Sigmoid colon (tissue), 7 donors: ENCODE results near the gene PAPPA. TPM values are rescaled to one million over a fixed set of nuclear protein-coding genes. Genes with fewer than 3 reads are reported as not detected.

ENCODE experiments used
- DNase-seq: peaks from one replicate; pipeline ENCODE4 v3.0.0-alpha.2; 2019
- H3K27ac ChIP-seq, 4 donors: fragments of 200-600 bp; sonication (generic); one replicate each; pipeline ENCODE4 v1.5.1; 2016 to 2019; ENCODE audit warnings: mild to moderate bottlenecking in 1 of 4
- H3K27me3 ChIP-seq, 3 donors: fragments of 200-600 bp; sonication (generic); one replicate each; pipeline ENCODE4 v1.5.1; 2019; ENCODE audit warnings: mild to moderate bottlenecking in 1 of 3
- H3K36me3 ChIP-seq, 4 donors: fragments of 200-600 bp; sonication (generic); one replicate each; pipeline ENCODE4 v1.5.1; 2016 to 2019
- H3K4me1 ChIP-seq, 4 donors: fragments of 200-600 bp; sonication (generic); one replicate each; pipeline ENCODE4 v1.5.1; 2017 to 2019
- H3K4me3 ChIP-seq, 4 donors: fragments of 200-600 bp; sonication (generic); one replicate each; pipeline ENCODE4 v1.5.1; 2017 to 2019; ENCODE audit warnings: mild to moderate bottlenecking in 2 of 4, moderate library complexity in 1 of 4
- H3K9me3 ChIP-seq, 4 donors: fragments of 200-600 bp in 3 of 4; sonication (generic) in 3 of 4; one replicate each; pipeline versions ENCODE4 v1.5.1 to v1.6.1; 2013 to 2019
- EP300 ChIP-seq, 4 donors: sonication (generic); formaldehyde crosslinking; IDR thresholded peaks; one replicate each; pipeline ENCODE4 v1.6.1; 2017; ENCODE audit warnings: antibody characterized with exemption in 4 of 4
- POLR2A ChIP-seq, 2 donors: fragments of 450-650 bp; IDR thresholded peaks; one replicate each; pipeline ENCODE4 v1.6.1; 2016; ENCODE audit warnings: antibody characterized with exemption in 2 of 2, mild to moderate bottlenecking in 2 of 2, moderate library complexity in 2 of 2
- POLR2AphosphoS5 ChIP-seq, 4 donors: sonication (generic); formaldehyde crosslinking; IDR thresholded peaks; one replicate each; pipeline ENCODE4 v1.6.1; 2017; ENCODE audit warnings: antibody characterized with exemption in 4 of 4
- WGBS, 2 donors: extraction: QIAGEN DNeasy Blood & Tissue Kit; methylation state at CpG; one replicate each; pipeline ENCODE4 v1.1.7; 2013; 5-methylcytosine and 5-hydroxymethylcytosine counted together
- intact Hi-C: fragments of 100-400 bp; cut with DNase I; formaldehyde crosslinking; loops from one replicate; pipeline ENCODE4 v1.15.1; 2023
- polyA plus RNA-seq, 3 donors: library from polyadenylated mRNA; stranded (reverse); fragments of 200-250 nt; gene quantifications; one replicate each; pipeline ENCODE4 v1.2.3, GENCODE V29; 2013
- total RNA-seq, 4 donors: library from RNA; depleted of rRNA; stranded (reverse); fragments of >200 nt; gene quantifications; one replicate each; pipeline ENCODE4 v1.1.0, GENCODE V29; 2016
- TF ChIP-seq, protein P1 (sequence below), 4 experiments: fragments of 450-650 bp in 3 of 4; fragments of 200-600 bp in 1 of 4; IDR thresholded peaks; one replicate each; pipeline ENCODE4 v1.5.1; 2016 to 2019; ENCODE audit warnings: antibody characterized with exemption in 4 of 4, mild to moderate bottlenecking in 3 of 4, moderate library complexity in 2 of 4
- donor health status: healthy with polysubstance abuse.
- donor health status: Bipolar disorder and iron deficiency.
- donor health status: healthy.

The PAPPA gene
- total and polyA plus RNA-seq, 7 donors, result under 0.01 to 6.6 (median 3.6) TPM

DNA sequence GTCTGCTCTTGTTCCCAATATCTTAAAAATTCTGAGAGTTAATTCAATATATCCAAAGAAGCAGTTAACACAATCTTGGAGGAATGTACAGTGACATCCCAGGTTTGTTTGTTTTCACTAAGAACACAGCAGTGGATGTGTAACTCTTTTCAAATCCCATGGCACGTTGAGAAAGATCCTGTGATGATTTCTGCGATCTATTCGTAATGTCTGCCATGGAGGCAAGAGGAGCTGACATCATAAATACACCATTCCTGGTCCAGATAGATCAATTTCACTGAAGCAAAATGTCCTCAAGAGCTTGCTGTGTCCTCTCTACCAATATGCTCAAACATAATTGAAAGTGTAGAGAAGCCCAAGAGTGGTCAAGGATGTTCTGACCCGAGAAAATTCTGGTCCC, 280.7 kb downstream of the PAPPA start:
- intact Hi-C loops, result no loop called here
- Histone ChIP-seq H3K9me3 (no peaks in the 10 kb centered on the region), H3K4me3 (no peak overlapping the region), H3K27ac (no peak overlapping the region), H3K36me3 (no peaks in the 10 kb centered on the region), H3K27me3 (no peaks in the 10 kb centered on the region), H3K4me1 (peaks cover 0 to 9% (median 3%) of the 10 kb centered on the region in 4 donors)
- 69 to 79% methylated on average over 4 of the region's 4 CpGs for WGBS, 2 donors
- TF ChIP-seq POLR2A (IDR thresholded peaks at IDR 0.05) (no peak), EP300 (IDR thresholded peaks at IDR 0.05) (no peak), POLR2AphosphoS5 (IDR thresholded peaks at IDR 0.05) (no peak)
- TF ChIP-seq, protein P1, sequence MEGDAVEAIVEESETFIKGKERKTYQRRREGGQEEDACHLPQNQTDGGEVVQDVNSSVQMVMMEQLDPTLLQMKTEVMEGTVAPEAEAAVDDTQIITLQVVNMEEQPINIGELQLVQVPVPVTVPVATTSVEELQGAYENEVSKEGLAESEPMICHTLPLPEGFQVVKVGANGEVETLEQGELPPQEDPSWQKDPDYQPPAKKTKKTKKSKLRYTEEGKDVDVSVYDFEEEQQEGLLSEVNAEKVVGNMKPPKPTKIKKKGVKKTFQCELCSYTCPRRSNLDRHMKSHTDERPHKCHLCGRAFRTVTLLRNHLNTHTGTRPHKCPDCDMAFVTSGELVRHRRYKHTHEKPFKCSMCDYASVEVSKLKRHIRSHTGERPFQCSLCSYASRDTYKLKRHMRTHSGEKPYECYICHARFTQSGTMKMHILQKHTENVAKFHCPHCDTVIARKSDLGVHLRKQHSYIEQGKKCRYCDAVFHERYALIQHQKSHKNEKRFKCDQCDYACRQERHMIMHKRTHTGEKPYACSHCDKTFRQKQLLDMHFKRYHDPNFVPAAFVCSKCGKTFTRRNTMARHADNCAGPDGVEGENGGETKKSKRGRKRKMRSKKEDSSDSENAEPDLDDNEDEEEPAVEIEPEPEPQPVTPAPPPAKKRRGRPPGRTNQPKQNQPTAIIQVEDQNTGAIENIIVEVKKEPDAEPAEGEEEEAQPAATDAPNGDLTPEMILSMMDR (IDR thresholded peaks at IDR 0.05), result no peak
- DNase-seq, result no peak

DNA sequence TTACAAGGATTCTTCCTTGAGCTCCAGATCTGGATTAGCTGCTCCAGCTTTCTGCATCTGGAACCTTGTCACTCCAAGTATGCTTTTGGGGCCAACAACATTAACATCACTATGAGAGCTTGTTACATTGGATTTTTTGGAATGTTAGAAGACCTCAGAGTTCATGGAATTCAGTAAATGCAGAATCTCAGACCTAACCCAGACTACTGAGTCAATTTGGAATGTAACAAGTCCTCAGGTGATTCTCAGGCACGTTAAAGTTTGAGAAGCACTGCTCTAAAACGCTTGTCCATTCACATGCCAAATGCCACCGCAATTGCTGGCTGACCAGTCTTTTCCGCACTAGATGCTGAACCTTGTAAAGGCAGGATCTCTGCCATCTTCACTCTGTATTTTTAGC, 282.1 kb downstream of the PAPPA start:
- Histone ChIP-seq H3K27ac (no peak overlapping the region), H3K9me3 (no peaks in the 10 kb centered on the region), H3K4me1 (peaks cover 0 to 9% (median 3%) of the 10 kb centered on the region in 4 donors), H3K36me3 (no peaks in the 10 kb centered on the region), H3K27me3 (no peaks in the 10 kb centered on the region), H3K4me3 (no peak overlapping the region)
- no peak for DNase-seq
- intact Hi-C loops, result no loop called here
- WGBS, 2 donors, result 60 to 63% methylated on average over 4 of the region's 4 CpGs
- TF ChIP-seq EP300 (IDR thresholded peaks at IDR 0.05) (no peak), POLR2AphosphoS5 (IDR thresholded peaks at IDR 0.05) (no peak), POLR2A (IDR thresholded peaks at IDR 0.05) (no peak)
- TF ChIP-seq, protein P1 (IDR thresholded peaks at IDR 0.05), result no peak

- WGBS, 2 donors, result 85 to 89% methylated on average over 1 of the region's 1 CpG
- Histone ChIP-seq H3K36me3 (no peaks in the 10 kb centered on the region), H3K27me3 (no peaks in the 10 kb centered on the region), H3K9me3 (no peaks in the 10 kb centered on the region), H3K4me3 (no peak overlapping the region), H3K4me1 (peaks cover 0 to 9% (median 3%) of the 10 kb centered on the region in 4 donors), H3K27ac (no peak overlapping the region)
- intact Hi-C loops, result no loop called here
- no peak for DNase-seq
- no peak for TF ChIP-seq POLR2A (IDR thresholded peaks at IDR 0.05)
- TF ChIP-seq EP300 (IDR thresholded peaks at IDR 0.05), result no peak
- TF ChIP-seq, protein P1 (IDR thresholded peaks at IDR 0.05), result no peak
- TF ChIP-seq POLR2AphosphoS5 (IDR thresholded peaks at IDR 0.05), result no peak
Observed at GRCh38 chr9:116436121-116436520, 282.5 kb downstream of the PAPPA start.

- Histone ChIP-seq H3K27ac (no peak overlapping the region), H3K4me1 (peaks cover 0 to 9% (median 3%) of the 10 kb centered on the region in 4 donors), H3K36me3 (no peaks in the 10 kb centered on the region), H3K4me3 (no peak overlapping the region), H3K9me3 (no peaks in the 10 kb centered on the region), H3K27me3 (no peaks in the 10 kb centered on the region)
- intact Hi-C loops, result no loop called here
- WGBS, 2 donors, result 85 to 86% methylated on average over 11 of the region's 11 CpGs
- DNase-seq, result no peak
- no peak for TF ChIP-seq POLR2AphosphoS5 (IDR thresholded peaks at IDR 0.05)
- TF ChIP-seq, protein P1 (IDR thresholded peaks at IDR 0.05), result no peak
- no peak for TF ChIP-seq EP300 (IDR thresholded peaks at IDR 0.05)
- no peak for TF ChIP-seq POLR2A (IDR thresholded peaks at IDR 0.05)
Observed at GRCh38 chr9:116437411-116438370, 284.1 kb downstream of the PAPPA start.
